HK-2 (cell line): ENCODE data around the gene LMNTD1.
"Not testable (repeated sequence)": the region's sequence is repeated elsewhere in the genome, so short reads cannot be mapped to it uniquely, and the experiment has no call there.

Experiments
- DNase-seq: peaks from one replicate; pipeline ENCODE4 v3.0.0-alpha.2; 2018; ENCODE audit not compliant: unreplicated experiment

LMNTD1 gene

DNA sequence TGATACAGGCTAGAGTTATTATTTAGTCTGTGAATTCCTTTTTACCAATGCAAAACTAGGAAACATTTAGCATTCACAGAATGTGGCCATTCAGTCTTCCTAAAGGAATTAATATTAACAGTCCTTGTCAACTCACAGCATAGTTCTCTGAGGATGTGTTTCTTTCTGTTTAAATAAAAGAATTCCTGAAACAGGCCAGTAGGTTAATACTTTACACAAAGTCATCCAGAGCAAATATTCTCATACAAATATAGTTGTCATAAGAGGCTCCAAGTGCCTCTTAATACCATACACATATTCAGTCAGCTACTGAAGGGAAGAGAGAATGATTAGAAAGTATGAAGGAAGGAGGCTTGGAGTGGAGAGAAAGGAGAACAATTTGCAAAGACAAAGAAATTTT lies 120.1 kb downstream of the LMNTD1 start:
- no peak for DNase-seq

DNA sequence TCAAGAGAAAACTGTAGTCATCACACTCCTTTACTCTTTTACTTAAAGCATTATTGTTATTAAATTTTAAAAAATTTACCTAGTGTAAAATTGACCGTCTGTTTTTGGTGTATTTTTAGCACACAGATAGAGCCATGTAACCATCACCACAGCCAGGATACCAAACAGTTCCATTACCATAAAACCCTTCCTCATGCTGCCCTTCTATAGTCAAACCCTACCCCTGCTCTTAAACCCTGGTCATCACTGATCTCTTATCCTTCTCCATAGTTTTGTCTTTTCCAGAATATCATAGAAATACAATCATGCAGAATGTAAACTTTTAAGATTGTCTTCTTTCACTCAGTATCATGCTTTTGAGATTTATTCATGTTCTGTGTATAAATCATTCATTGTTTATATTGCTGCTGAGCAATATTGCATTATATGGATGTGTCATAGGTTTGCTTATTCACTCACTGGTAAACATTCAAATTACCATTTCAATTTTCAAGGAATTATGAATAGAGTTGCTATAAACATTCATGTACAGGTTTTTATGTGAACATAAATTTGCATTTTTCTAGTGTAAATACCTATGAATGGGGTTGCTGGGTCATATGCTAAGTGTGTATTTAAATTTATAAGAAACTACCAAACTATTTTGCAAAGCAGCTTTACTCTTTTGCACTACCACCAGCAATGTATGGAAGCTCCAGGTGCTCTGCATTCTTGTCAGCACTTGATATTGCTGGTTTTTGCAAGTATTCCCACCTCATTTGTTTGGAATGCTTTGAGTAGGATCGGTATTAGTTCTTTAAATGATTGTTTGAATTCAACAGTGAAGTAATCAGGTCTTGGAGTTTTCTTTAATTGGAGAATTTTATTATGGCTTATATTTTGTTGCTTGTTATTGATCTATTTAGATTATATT lies 125.5 kb downstream of the LMNTD1 start:
- DNase-seq = no peak

GRCh38 chr12:25426821-25427220 lies 126.3 kb downstream of the LMNTD1 start:
- not testable (repeated sequence) for DNase-seq
